Measurements from ENCODE around the gene STXBP2.

DNA sequence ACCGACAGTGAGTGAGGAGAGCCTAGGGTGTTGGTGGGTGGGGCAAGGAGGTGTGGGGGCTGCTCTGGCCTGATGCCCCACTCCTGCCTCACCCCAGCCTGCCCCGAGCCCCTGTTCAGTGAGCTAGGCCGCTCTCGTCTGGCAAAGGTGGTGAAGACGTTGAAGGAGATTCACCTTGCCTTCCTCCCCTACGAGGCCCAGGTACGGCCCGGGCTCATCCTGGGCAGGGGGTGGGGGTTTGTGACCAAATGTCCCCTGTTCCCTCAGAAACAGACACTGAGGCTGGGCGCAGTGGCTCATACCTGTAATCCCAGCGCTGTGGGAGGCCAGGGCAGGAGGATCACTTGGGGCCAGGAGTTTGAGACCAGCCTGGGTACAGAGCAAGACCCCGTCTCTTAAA is 3.9 kb downstream of the STXBP2 start:
- TF ChIP-seq POLR2A (IDR thresholded peaks at IDR 0.05) (no peak), CTCF (IDR thresholded peaks at IDR 0.05) (no peak)

Data from upper lobe of left lung (tissue), 4 donors.